HepG2 (cell line): ENCODE measurements around the gene SP9. TPM values are rescaled to one million over a fixed set of nuclear protein-coding genes. Genes with fewer than 3 reads are reported as not detected.

ENCODE experiments used
- ATAC-seq: fragments of 200-7000 bp; cut with Tn5 transposase; 3 replicates; pipeline ENCODE4 v1.9.1; 2020; ENCODE audit warnings: mild to moderate bottlenecking, moderate library complexity
- BruUV-seq: library from RNA; stranded (reverse); fragments of 400-500 nt; replicated peaks from 2 replicates; lab custom pipeline; 2021; lab: Mats Ljungman, UMichigan
- CTCF ChIA-PET: fragments of 300-600 bp; formaldehyde crosslinking; extraction: SDS; loops from one replicate; lab custom pipeline; 2021; ENCODE audit warnings: low total read pairs, inconsistent platforms, low intra/inter-chr PET ratio; lab: Yijun Ruan, JAX
- POLR2A ChIA-PET: fragments of 350-600 bp; sonication (Branson Sonifier 250); formaldehyde crosslinking; loops from one replicate; lab custom pipeline; 2020; ENCODE audit warnings: antibody characterized with exemption, inconsistent platforms; lab: Yijun Ruan, JAX
- DNase-seq: peaks from one replicate; pipeline ENCODE4 v3.0.0-alpha.2; 2015; ENCODE audit warnings: low spot score
- FAIRE-seq: peaks from 3 replicates; lab custom pipeline; 2011; peaks lifted over from hg19 to GRCh38; lab: Jason Lieb, UNC
- H2AFZ ChIP-seq: one replicate; pipeline ENCODE4 v1.6.1; 2011; ENCODE audit warnings: low read length, inconsistent platforms
- H3K27ac ChIP-seq: fragments of 300-600 bp; 3 replicates; pipeline ENCODE4 v1.8.0; 2011; ENCODE audit warnings: mixed run types, mild to moderate bottlenecking, mixed read lengths, low read length, inconsistent platforms; ENCODE audit not compliant: insufficient read depth; ENCODE audit errors: extremely low read length
- H3K27me3 ChIP-seq, 2 experiments: fragments of 200-600 bp in 1 of 2; 2 replicates in 1 of 2; 3 replicates in 1 of 2; pipeline versions ENCODE4 v1.6.0 to v1.8.0; 2011; ENCODE audit warnings: low read length in 2 of 2, mild to moderate bottlenecking in 2 of 2, moderate library complexity in 2 of 2, inconsistent platforms in 1 of 2; ENCODE audit not compliant: insufficient read depth in 2 of 2, control insufficient read depth in 1 of 2
- H3K36me3 ChIP-seq, 2 experiments: fragments of 200-600 bp in 1 of 2; replicated peaks in 1 of 2; 2 replicates in 1 of 2; 3 replicates in 1 of 2; pipeline versions ENCODE4 v1.5.1 to v1.8.0; 2011; ENCODE audit warnings: low read length in 2 of 2, inconsistent platforms in 1 of 2; ENCODE audit not compliant: insufficient read depth in 2 of 2, control insufficient read depth in 1 of 2
- H3K4me1 ChIP-seq: 2 replicates; pipeline ENCODE4 v1.5.1; 2012; ENCODE audit warnings: low read length, inconsistent platforms; ENCODE audit not compliant: insufficient read depth
- H3K4me2 ChIP-seq: 2 replicates; pipeline ENCODE4 v1.6.0; 2011; ENCODE audit warnings: low read depth, low read length, inconsistent platforms
- H3K4me3 ChIP-seq, 3 experiments: fragments of 200-600 bp in 1 of 3; sonication (generic), shearing (Covaris generic) in 1 of 3; replicated peaks in 1 of 3; 2 replicates each; pipeline ENCODE4 v1.5.1; 2011 to 2016; ENCODE audit warnings: low read length in 3 of 3, inconsistent platforms in 2 of 3, low read depth in 2 of 3, mild to moderate bottlenecking in 2 of 3, control low read depth in 1 of 3, mixed read lengths in 1 of 3; ENCODE audit not compliant: insufficient read depth in 1 of 3
- H3K79me2 ChIP-seq: one replicate; pipeline ENCODE4 v1.6.1; 2011; ENCODE audit warnings: low read length, inconsistent platforms; ENCODE audit not compliant: insufficient read depth
- H3K9ac ChIP-seq: 2 replicates; pipeline ENCODE4 v1.6.0; 2011; ENCODE audit warnings: mild to moderate bottlenecking, low read depth, low read length, inconsistent platforms; ENCODE audit not compliant: insufficient read depth
- H3K9me3 ChIP-seq: 2 replicates; pipeline ENCODE4 v1.5.1; 2012; ENCODE audit warnings: mild to moderate bottlenecking, low read length
- H4K20me1 ChIP-seq: 2 replicates; pipeline ENCODE4 v1.6.0; 2011; ENCODE audit warnings: inconsistent platforms, mild to moderate bottlenecking, low read length, moderate library complexity; ENCODE audit not compliant: insufficient read depth
- DDIT3 ChIP-seq: sonication (generic); formaldehyde crosslinking; IDR thresholded peaks from 2 replicates; pipeline ENCODE4 v1.4.0; 2020; ENCODE audit warnings: mild to moderate bottlenecking, missing genetic modification reagents
- FOXO4 ChIP-seq: sonication (generic); formaldehyde crosslinking; conservative IDR thresholded peaks from 2 replicates; pipeline ENCODE4 v1.8.1; 2023; ENCODE audit warnings: missing genetic modification reagents
- TAF1 ChIP-seq: sonication (generic); formaldehyde crosslinking; IDR thresholded peaks from 2 replicates; pipeline ENCODE4 v1.4.0; 2020; ENCODE audit warnings: missing genetic modification reagents
- THAP11 ChIP-seq: IDR thresholded peaks from 2 replicates; pipeline ENCODE4 v1.6.1; 2016; ENCODE audit warnings: missing biosample characterization, missing genetic modification reagents
- U2AF1 ChIP-seq: fragments of 200-400 bp; formaldehyde crosslinking; optimal IDR thresholded peaks from 2 replicates; pipeline ENCODE3; 2017; ENCODE audit warnings: mild to moderate bottlenecking, low read depth, low read length
- UBTF ChIP-seq: sonication (generic); formaldehyde crosslinking; IDR thresholded peaks from 2 replicates; pipeline ENCODE4 v1.4.0; 2020; ENCODE audit warnings: mild to moderate bottlenecking, missing genetic modification reagents
- ZNF263 ChIP-seq: sonication (generic); formaldehyde crosslinking; IDR thresholded peaks from 2 replicates; pipeline ENCODE4 v1.4.0; 2020; ENCODE audit warnings: missing genetic modification reagents
- ZNF687 ChIP-seq: sonication (generic); formaldehyde crosslinking; IDR thresholded peaks from 2 replicates; pipeline ENCODE4 v1.5.1; 2020; ENCODE audit warnings: mild to moderate bottlenecking, missing genetic modification reagents, moderate library complexity
- ZNF782 ChIP-seq: sonication (generic); formaldehyde crosslinking; IDR thresholded peaks from 2 replicates; pipeline ENCODE4 v1.4.0; 2020; ENCODE audit warnings: missing genetic modification reagents, mild to moderate bottlenecking, borderline replicate concordance
- WGBS: methylation state at CpG from one replicate; pipeline ENCODE4 v1.1.6; 2017; ENCODE audit warnings: low lambda C conversion rate; 5-methylcytosine and 5-hydroxymethylcytosine counted together
- in situ Hi-C: cut with HindIII; loops from 2 replicates; pipeline ENCODE4 v1.10.0; 2017; ENCODE audit warnings: low pct_unique_long_range_greater_than_20kb; ENCODE audit not compliant: extremely low pct_ligation_motif_present
- intact Hi-C: fragments of 100-400 bp; cut with micrococcal nuclease; formaldehyde crosslinking; loops from one replicate; pipeline ENCODE4 v1.10.0; 2022; ENCODE audit not compliant: unreplicated experiment
- polyA plus RNA-seq, 8 experiments: library from polyadenylated mRNA; depleted of rRNA in 3 of 8; stranded (reverse) in 7 of 8; unstranded in 1 of 8; fragments of >200 nt; fragmentation: Illumina TruSeq in 4 of 8; extraction: Trizol in 4 of 8; gene quantifications; 2 replicates each; pipeline versions ENCODE4 v1.2.1 to v1.2.3, GENCODE V29; 2011 to 2016; ENCODE audit warnings: low read depth in 4 of 8, missing spikeins in 1 of 8, mixed read lengths in 1 of 8; ENCODE audit not compliant: insufficient read depth in 1 of 8
- total RNA-seq, 5 experiments: library from RNA; depleted of rRNA; stranded (reverse); fragments of >200 nt; fragmentation: Illumina TruSeq; extraction: Trizol; gene quantifications; 2 replicates each; pipeline ENCODE4 v1.2.3, GENCODE V29; 2016; ENCODE audit warnings: low read depth in 1 of 5
- TF ChIP-seq, protein P1 (sequence below): sonication (generic); formaldehyde crosslinking; IDR thresholded peaks from 2 replicates; pipeline ENCODE4 v1.4.0; 2020; ENCODE audit warnings: mild to moderate bottlenecking, missing genetic modification reagents
- TF ChIP-seq, protein P2 (sequence below): IDR thresholded peaks from 2 replicates; pipeline ENCODE4 v1.6.1; 2016; ENCODE audit warnings: control low read depth

SP9 gene
- total and polyA plus RNA-seq, 2 of the 13 experiments (the other 11 are each of a cell fraction or from before 2014, with no cell fraction given) = not detected

- ChIA-PET CTCF (interaction anchor here (1.2 to 3.6 kb wide), 5 partner anchors 161 to 458 kb away, joined by 4 to 48 read pairs (median 12); no protein-coding TSS in a partner anchor), POLR2A (no interaction called here)
- 17% methylated on average over 25 of the region's 52 CpGs for WGBS
- Histone ChIP-seq H3K4me1 (peaks cover 55% of the 10 kb centered on the region), H3K27ac (no peak overlapping the region), H3K4me2 (peak overlapping the region; percentile 77), H3K36me3 (no peaks in the 10 kb centered on the region), H3K9ac (no peak overlapping the region), H3K27me3 (peaks cover 21 to 74% of the 10 kb centered on the region in 2 experiments; a peak in 4 of 5 replicates), H3K79me2 (no peaks in the 10 kb centered on the region), H3K9me3 (no peaks in the 10 kb centered on the region), H2AFZ (no peak overlapping the region), H3K4me3 (peak overlapping the region; percentile 9 to 69 (median 48)), H4K20me1 (peaks cover 3% of the 10 kb centered on the region; the same call in 1 of the 2 replicates)
- no peak for FAIRE-seq
- no peak for DNase-seq
- in situ Hi-C loops = loop anchor here (5.0 to 10.0 kb wide), 4 partner anchors 185 to 940 kb away; no protein-coding TSS in a partner anchor
- peak; percentile 19 for ATAC-seq
- intact Hi-C loops = loop anchor here (1.0 to 5.0 kb wide), 6 partner anchors 184 to 940 kb away; partner anchors contain the start of gene SP3
- no TSS peak for BruUV-seq
- TF ChIP-seq ZNF782 (CRISPR knock-in tag) (no peak), THAP11 (no peak), UBTF (CRISPR knock-in tag) (peak; percentile 24; the same call in 1 of the 2 replicates), ZNF687 (CRISPR knock-in tag) (peak; percentile 52; the same call in 1 of the 2 replicates), U2AF1 (no peak), TAF1 (CRISPR knock-in tag) (peak; percentile 1; the same call in 1 of the 2 replicates), FOXO4 (no peak), ZNF263 (peak; percentile 48; the same call in 1 of the 2 replicates), DDIT3 (CRISPR knock-in tag) (no peak)
- TF ChIP-seq, protein P1, sequence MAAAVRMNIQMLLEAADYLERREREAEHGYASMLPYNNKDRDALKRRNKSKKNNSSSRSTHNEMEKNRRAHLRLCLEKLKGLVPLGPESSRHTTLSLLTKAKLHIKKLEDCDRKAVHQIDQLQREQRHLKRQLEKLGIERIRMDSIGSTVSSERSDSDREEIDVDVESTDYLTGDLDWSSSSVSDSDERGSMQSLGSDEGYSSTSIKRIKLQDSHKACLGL (CRISPR knock-in tag) = no peak
- TF ChIP-seq, protein P2, sequence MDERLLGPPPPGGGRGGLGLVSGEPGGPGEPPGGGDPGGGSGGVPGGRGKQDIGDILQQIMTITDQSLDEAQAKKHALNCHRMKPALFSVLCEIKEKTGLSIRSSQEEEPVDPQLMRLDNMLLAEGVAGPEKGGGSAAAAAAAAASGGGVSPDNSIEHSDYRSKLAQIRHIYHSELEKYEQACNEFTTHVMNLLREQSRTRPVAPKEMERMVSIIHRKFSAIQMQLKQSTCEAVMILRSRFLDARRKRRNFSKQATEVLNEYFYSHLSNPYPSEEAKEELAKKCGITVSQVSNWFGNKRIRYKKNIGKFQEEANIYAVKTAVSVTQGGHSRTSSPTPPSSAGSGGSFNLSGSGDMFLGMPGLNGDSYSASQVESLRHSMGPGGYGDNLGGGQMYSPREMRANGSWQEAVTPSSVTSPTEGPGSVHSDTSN (CRISPR knock-in tag) = no peak
Measured at GRCh38 chr2:174341995-174342685, 7.4 kb downstream of the SP9 start.
